A549 (cell line): Measurements from ENCODE around the gene CCN6. TPM values are rescaled to one million over a fixed set of nuclear protein-coding genes. Genes with fewer than 3 reads are reported as not detected.
"Not testable (repeated sequence)": the region's sequence is repeated elsewhere in the genome, so short reads cannot be mapped to it uniquely, and the experiment has no call there.

Experiments used
- ATAC-seq, 2 experiments: fragments of 200-7000 bp in 1 of 2; fragments of >200 bp in 1 of 2; cut with Nextera tagmentation in 1 of 2; cut with Tn5 transposase in 1 of 2; 3 replicates each; pipeline versions ENCODE4 v1.8.0 to v1.9.1; 2018 to 2020; ENCODE audit warnings: mild to moderate bottlenecking in 1 of 2, moderate library complexity in 1 of 2
- CTCF ChIA-PET: fragments of 300-600 bp; sonication (Branson Sonifier 250); formaldehyde crosslinking; extraction: SDS; loops from one replicate; lab custom pipeline; 2021; ENCODE audit warnings: antibody characterized with exemption, inconsistent platforms; lab: Yijun Ruan, JAX
- POLR2A ChIA-PET: fragments of 350-600 bp; formaldehyde crosslinking; extraction: SDS; loops from one replicate; lab custom pipeline; 2021; ENCODE audit warnings: antibody characterized with exemption, inconsistent platforms; lab: Yijun Ruan, JAX
- DNase-seq, 2 experiments: peaks; one replicate each; pipeline versions ENCODE4 v3.0.0 to v3.0.0-alpha.2; 2011 to 2016; ENCODE audit warnings: low read depth in 1 of 2, low spot score in 1 of 2
- FAIRE-seq: peaks from 2 replicates; lab custom pipeline; 2011; peaks lifted over from hg19 to GRCh38; lab: Jason Lieb, UNC
- H3K27ac ChIP-seq, 2 experiments: fragments of >200 bp; sonication (Bioruptor Twin); formaldehyde crosslinking; 3 replicates each; pipeline ENCODE4 v1.5.1; 2016 to 2017
- H3K4me1 ChIP-seq: fragments of >200 bp; sonication (Bioruptor Twin); formaldehyde crosslinking; 3 replicates; pipeline ENCODE4 v1.6.1; 2016
- H3K4me2 ChIP-seq: fragments of >200 bp; sonication (Bioruptor Twin); formaldehyde crosslinking; 3 replicates; pipeline ENCODE4 v1.6.1; 2016
- H3K4me3 ChIP-seq: fragments of >200 bp; sonication (Bioruptor Twin); formaldehyde crosslinking; 3 replicates; pipeline ENCODE4 v1.5.1; 2016
- H3K9me3 ChIP-seq: fragments of >200 bp; sonication (Bioruptor Twin); formaldehyde crosslinking; 3 replicates; pipeline ENCODE4 v1.6.1; 2016
- CHD2 ChIP-seq: fragments of 150-350 bp; IDR thresholded peaks from 2 replicates; pipeline ENCODE4 v1.6.1; 2014; ENCODE audit warnings: low read length; ENCODE audit not compliant: partially characterized antibody
- EP300 ChIP-seq, 2 experiments: fragments of >200 bp; sonication (Bioruptor Twin); formaldehyde crosslinking; IDR thresholded peaks; 2 replicates in 1 of 2; 3 replicates in 1 of 2; pipeline ENCODE4 v1.6.1; 2016 to 2017
- FOSL2 ChIP-seq, 2 experiments: fragments of 450-650 bp in 1 of 2; fragments of >200 bp in 1 of 2; sonication (Bioruptor Twin) in 1 of 2; formaldehyde crosslinking; IDR thresholded peaks; 2 replicates each; pipeline versions ENCODE4 v1.5.0 to v1.6.1; 2016 to 2020; ENCODE audit warnings: mild to moderate bottlenecking in 1 of 2, moderate library complexity in 1 of 2
- HDAC2 ChIP-seq: fragments of 200-600 bp; sonication (generic); IDR thresholded peaks from 2 replicates; pipeline ENCODE4 v1.6.1; 2016
- HES2 ChIP-seq: fragments of >200 bp; sonication (Bioruptor Twin); formaldehyde crosslinking; IDR thresholded peaks from 2 replicates; pipeline ENCODE4 v1.6.1; 2016
- HEYL ChIP-seq: fragments of 250-450 bp; sonication (Bioruptor Pico); IDR thresholded peaks from 2 replicates; pipeline ENCODE4 v1.8.0; 2021; ENCODE audit warnings: mild to moderate bottlenecking, moderate library complexity
- JUN ChIP-seq, 2 experiments: fragments of >200 bp; sonication (Bioruptor Twin); formaldehyde crosslinking; IDR thresholded peaks; 2 replicates in 1 of 2; 3 replicates in 1 of 2; pipeline ENCODE4 v1.6.1; 2016 to 2017
- KDM1A ChIP-seq: fragments of 200-600 bp; sonication (generic); IDR thresholded peaks from 2 replicates; pipeline ENCODE4 v1.6.1; 2016; ENCODE audit warnings: low read depth, mild to moderate bottlenecking
- MAX ChIP-seq: IDR thresholded peaks from 2 replicates; pipeline ENCODE4 v1.6.1; 2012
- NFE2L2 ChIP-seq: fragments of 150-350 bp; conservative IDR thresholded peaks from 2 replicates; pipeline ENCODE4 v1.6.1; 2014; ENCODE audit warnings: low read length
- NPAS2 ChIP-seq: fragments of 250-450 bp; sonication (Bioruptor Pico); IDR thresholded peaks from 2 replicates; pipeline ENCODE4 v1.8.0; 2022; ENCODE audit warnings: mild to moderate bottlenecking, moderate library complexity, borderline replicate concordance
- NR3C1 ChIP-seq: fragments of >200 bp; sonication (Bioruptor Twin); formaldehyde crosslinking; IDR thresholded peaks from 3 replicates; pipeline ENCODE4 v1.6.1; 2017
- PHF8 ChIP-seq: fragments of 200-600 bp; sonication (generic); IDR thresholded peaks from 2 replicates; pipeline ENCODE4 v1.6.1; 2016; ENCODE audit warnings: low read depth, mild to moderate bottlenecking, antibody characterized with exemption, moderate library complexity, borderline replicate concordance
- RAD21 ChIP-seq, 2 experiments: fragments of >200 bp in 1 of 2; sonication (Bioruptor Twin) in 1 of 2; formaldehyde crosslinking in 1 of 2; IDR thresholded peaks in 1 of 2; conservative IDR thresholded peaks in 1 of 2; 2 replicates in 1 of 2; 3 replicates in 1 of 2; pipeline ENCODE4 v1.6.1; 2012 to 2018; ENCODE audit warnings: inconsistent platforms in 1 of 2
- RARB ChIP-seq: fragments of 250-450 bp; sonication (Bioruptor Pico); IDR thresholded peaks from 2 replicates; pipeline ENCODE4 v1.8.0; 2021; ENCODE audit warnings: mild to moderate bottlenecking, moderate library complexity
- TFCP2L1 ChIP-seq: fragments of 250-450 bp; sonication (Bioruptor Pico); IDR thresholded peaks from 2 replicates; pipeline ENCODE4 v1.5.0; 2021; ENCODE audit warnings: mild to moderate bottlenecking
- WGBS: methylation state at CpG from one replicate; pipeline ENCODE4 v1.1.6; 2017; ENCODE audit errors: missing lambda C conversion rate; 5-methylcytosine and 5-hydroxymethylcytosine counted together
- polyA plus RNA-seq, 4 experiments: library from polyadenylated mRNA; depleted of rRNA in 3 of 4; stranded (reverse); fragments of >200 nt; fragmentation: RNase III in 1 of 4; extraction: RNeasy Plus Mini Kit Qiagen cat#74134 plus additional on column Dnase treatment in 1 of 4; gene quantifications; 2 replicates in 3 of 4; 3 replicates in 1 of 4; pipeline ENCODE4 v1.2.3, GENCODE V29; 2011 to 2017
- TF ChIP-seq, protein P1 (sequence below): fragments of 200-600 bp; sonication (generic); IDR thresholded peaks from 2 replicates; pipeline ENCODE4 v1.6.1; 2016; ENCODE audit warnings: antibody characterized with exemption, mild to moderate bottlenecking, moderate library complexity
- TF ChIP-seq, protein P2 (sequence below): fragments of >200 bp; sonication (Bioruptor Twin); formaldehyde crosslinking; IDR thresholded peaks from 3 replicates; pipeline ENCODE4 v1.5.1; 2016

Gene CCN6
- polyA plus RNA-seq, 2 of the 4 experiments (the other 2 are of a cell fraction), result not detected

GRCh38 chr6:112096901-112097300 lies 43.0 kb downstream of the CCN6 start:
- H3K4me3 ChIP-seq, result no peak overlapping the region
- DNase-seq, result no peak
- H3K4me2 ChIP-seq, result no peak overlapping the region
- H3K27ac ChIP-seq, result no peak overlapping the region
- 64% methylated on average over 2 of the region's 2 CpGs for WGBS
- no peak for FAIRE-seq
- TF ChIP-seq, protein P1, sequence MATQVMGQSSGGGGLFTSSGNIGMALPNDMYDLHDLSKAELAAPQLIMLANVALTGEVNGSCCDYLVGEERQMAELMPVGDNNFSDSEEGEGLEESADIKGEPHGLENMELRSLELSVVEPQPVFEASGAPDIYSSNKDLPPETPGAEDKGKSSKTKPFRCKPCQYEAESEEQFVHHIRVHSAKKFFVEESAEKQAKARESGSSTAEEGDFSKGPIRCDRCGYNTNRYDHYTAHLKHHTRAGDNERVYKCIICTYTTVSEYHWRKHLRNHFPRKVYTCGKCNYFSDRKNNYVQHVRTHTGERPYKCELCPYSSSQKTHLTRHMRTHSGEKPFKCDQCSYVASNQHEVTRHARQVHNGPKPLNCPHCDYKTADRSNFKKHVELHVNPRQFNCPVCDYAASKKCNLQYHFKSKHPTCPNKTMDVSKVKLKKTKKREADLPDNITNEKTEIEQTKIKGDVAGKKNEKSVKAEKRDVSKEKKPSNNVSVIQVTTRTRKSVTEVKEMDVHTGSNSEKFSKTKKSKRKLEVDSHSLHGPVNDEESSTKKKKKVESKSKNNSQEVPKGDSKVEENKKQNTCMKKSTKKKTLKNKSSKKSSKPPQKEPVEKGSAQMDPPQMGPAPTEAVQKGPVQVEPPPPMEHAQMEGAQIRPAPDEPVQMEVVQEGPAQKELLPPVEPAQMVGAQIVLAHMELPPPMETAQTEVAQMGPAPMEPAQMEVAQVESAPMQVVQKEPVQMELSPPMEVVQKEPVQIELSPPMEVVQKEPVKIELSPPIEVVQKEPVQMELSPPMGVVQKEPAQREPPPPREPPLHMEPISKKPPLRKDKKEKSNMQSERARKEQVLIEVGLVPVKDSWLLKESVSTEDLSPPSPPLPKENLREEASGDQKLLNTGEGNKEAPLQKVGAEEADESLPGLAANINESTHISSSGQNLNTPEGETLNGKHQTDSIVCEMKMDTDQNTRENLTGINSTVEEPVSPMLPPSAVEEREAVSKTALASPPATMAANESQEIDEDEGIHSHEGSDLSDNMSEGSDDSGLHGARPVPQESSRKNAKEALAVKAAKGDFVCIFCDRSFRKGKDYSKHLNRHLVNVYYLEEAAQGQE, result no peak
- TF ChIP-seq TFCP2L1 (CRISPR knock-in tag) (no peak), HDAC2 (no peak), NR3C1 (no peak), HEYL (CRISPR knock-in tag) (no peak), RAD21 (conservative IDR thresholded peaks at IDR 0.05 in 1 of 2, IDR thresholded peaks at IDR 0.05 in 1 of 2) (no peak), KDM1A (no peak), NPAS2 (CRISPR knock-in tag) (no peak), MAX (no peak), RARB (CRISPR knock-in tag) (no peak), FOSL2 (IDR thresholded peaks at IDR 0.05) (no peak), FOSL2 (CRISPR knock-in tag; IDR thresholded peaks at IDR 0.05) (no peak), NFE2L2 (no peak), EP300 (IDR thresholded peaks at IDR 0.05) (no peak)
- TF ChIP-seq, protein P2, sequence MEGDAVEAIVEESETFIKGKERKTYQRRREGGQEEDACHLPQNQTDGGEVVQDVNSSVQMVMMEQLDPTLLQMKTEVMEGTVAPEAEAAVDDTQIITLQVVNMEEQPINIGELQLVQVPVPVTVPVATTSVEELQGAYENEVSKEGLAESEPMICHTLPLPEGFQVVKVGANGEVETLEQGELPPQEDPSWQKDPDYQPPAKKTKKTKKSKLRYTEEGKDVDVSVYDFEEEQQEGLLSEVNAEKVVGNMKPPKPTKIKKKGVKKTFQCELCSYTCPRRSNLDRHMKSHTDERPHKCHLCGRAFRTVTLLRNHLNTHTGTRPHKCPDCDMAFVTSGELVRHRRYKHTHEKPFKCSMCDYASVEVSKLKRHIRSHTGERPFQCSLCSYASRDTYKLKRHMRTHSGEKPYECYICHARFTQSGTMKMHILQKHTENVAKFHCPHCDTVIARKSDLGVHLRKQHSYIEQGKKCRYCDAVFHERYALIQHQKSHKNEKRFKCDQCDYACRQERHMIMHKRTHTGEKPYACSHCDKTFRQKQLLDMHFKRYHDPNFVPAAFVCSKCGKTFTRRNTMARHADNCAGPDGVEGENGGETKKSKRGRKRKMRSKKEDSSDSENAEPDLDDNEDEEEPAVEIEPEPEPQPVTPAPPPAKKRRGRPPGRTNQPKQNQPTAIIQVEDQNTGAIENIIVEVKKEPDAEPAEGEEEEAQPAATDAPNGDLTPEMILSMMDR, result no peak
- TF ChIP-seq, all 56 proteins: peak for 0
- ATAC-seq, result no peak
- ChIA-PET CTCF (no interaction called here), POLR2A (no interaction called here)
- no peaks in the 10 kb centered on the region for H3K9me3 ChIP-seq
- no peaks in the 10 kb centered on the region for H3K4me1 ChIP-seq

GRCh38 chr6:112100561-112100960 lies 46.7 kb downstream of the CCN6 start:
- no peak overlapping the region for H3K27ac ChIP-seq
- no peak for FAIRE-seq

GRCh38 chr6:112106026-112106425 lies 52.1 kb downstream of the CCN6 start:
- POLR2A ChIA-PET, ATAC-seq, H3K4me1 ChIP-seq, H3K4me2 ChIP-seq, H3K27ac ChIP-seq, H3K4me3 ChIP-seq, FAIRE-seq, H3K9me3 ChIP-seq, DNase-seq: not testable (repeated sequence)
- CTCF ChIA-PET, result interaction anchor here (0.7 kb wide), 1 partner anchor 16 kb away, joined by 3 read pairs; no protein-coding TSS in a partner anchor
- 90% methylated on average over 1 of the region's 2 CpGs for WGBS

More at GRCh38 chr6:112100561-112100960, 46.7 kb downstream of the CCN6 start:
- WGBS, result 84% methylated on average over 4 of the region's 4 CpGs
- no peak for TF ChIP-seq CHD2
- TF ChIP-seq, protein P2, result no peak
- no peak for TF ChIP-seq TFCP2L1 (CRISPR knock-in tag)
- TF ChIP-seq PHF8, result no peak
- no peak for TF ChIP-seq JUN (IDR thresholded peaks at IDR 0.05)
- TF ChIP-seq FOSL2 (IDR thresholded peaks at IDR 0.05), result no peak
- TF ChIP-seq FOSL2 (CRISPR knock-in tag; IDR thresholded peaks at IDR 0.05), result no peak
- no peak for TF ChIP-seq HES2
- ChIA-PET CTCF (interaction anchor here (1.7 kb wide), 1 partner anchor 10 kb away, joined by 5 read pairs; no protein-coding TSS in a partner anchor), POLR2A (no interaction called here)
- H3K4me2 ChIP-seq, result no peak overlapping the region
- ATAC-seq, result no peak
- no peak overlapping the region for H3K4me3 ChIP-seq
- no peak for DNase-seq
- no peaks in the 10 kb centered on the region for H3K9me3 ChIP-seq
- no peaks in the 10 kb centered on the region for H3K4me1 ChIP-seq
